Measurements from ENCODE around the gene ITGA8. TPM values are rescaled to one million over a fixed set of nuclear protein-coding genes. Genes with fewer than 3 reads are reported as not detected.
"Not testable (repeated sequence)": the region's sequence is repeated elsewhere in the genome, so short reads cannot be mapped to it uniquely, and the experiment has no call there.

ITGA8 gene
- total RNA-seq, 1 experiment from 2014 or later: not detected

GRCh38 chr10:15539262-15539661 is 180.5 kb downstream of the ITGA8 start:
- H3K4me3 Mint-ChIP-seq (ENCODE audit: unreplicated experiment): no peak overlapping the region
- ChIA-PET CTCF (no interaction called here), POLR2A (no interaction called here)
- H3K36me3 Mint-ChIP-seq (ENCODE audit: insufficient read depth, unreplicated experiment): no peaks in the 10 kb centered on the region
- Histone ChIP-seq H3K4me1 (no peaks in the 10 kb centered on the region), H3K9me3 (no peaks in the 10 kb centered on the region), H3K4me3 (ENCODE audit: low read depth, low read length) (no peak overlapping the region), H3K36me3 (ENCODE audit: control insufficient read depth, insufficient read depth, low read length) (no peaks in the 10 kb centered on the region), H3K27me3 (replicated peaks; ENCODE audit: control insufficient read depth, insufficient read depth, low read length) (no peaks in the 10 kb centered on the region; the same call in 1 of the 2 replicates)
- H3K9me3 Mint-ChIP-seq (ENCODE audit: unreplicated experiment): no peaks in the 10 kb centered on the region
- no peak for DNase-seq
- intact Hi-C loops (cut with micrococcal nuclease; ENCODE audit: unreplicated experiment): no loop called here
- H3K27ac Mint-ChIP-seq (ENCODE audit: unreplicated experiment): no peak overlapping the region
- BruUV-seq (replicated peaks): no TSS peak
- peaks cover 19% of the 10 kb centered on the region for H3K27me3 Mint-ChIP-seq (ENCODE audit: insufficient read depth, unreplicated experiment)
- H3K4me1 Mint-ChIP-seq (ENCODE audit: low read depth, unreplicated experiment): no peaks in the 10 kb centered on the region
- no peak for TF ChIP-seq CTCF (IDR thresholded peaks at IDR 0.05; ENCODE audit: insufficient read depth in 1 of 2, low read depth in 1 of 2, low read length in 1 of 2, severe bottlenecking in 1 of 2, unreplicated experiment in 1 of 2)

- H3K9me3 Mint-ChIP-seq (ENCODE audit: unreplicated experiment); CTCF ChIA-PET; DNase-seq; H3K36me3 ChIP-seq (ENCODE audit: control insufficient read depth, insufficient read depth, low read length); H3K4me3 ChIP-seq (ENCODE audit: low read depth, low read length); H3K4me3 Mint-ChIP-seq (ENCODE audit: unreplicated experiment); H3K4me1 Mint-ChIP-seq (ENCODE audit: low read depth, unreplicated experiment); H3K4me1 ChIP-seq; H3K9me3 ChIP-seq; H3K27ac Mint-ChIP-seq (ENCODE audit: unreplicated experiment); H3K27me3 ChIP-seq (replicated peaks; ENCODE audit: control insufficient read depth, insufficient read depth, low read length); H3K36me3 Mint-ChIP-seq (ENCODE audit: insufficient read depth, unreplicated experiment); intact Hi-C loops (cut with micrococcal nuclease; ENCODE audit: unreplicated experiment); BruUV-seq (replicated peaks); POLR2A ChIA-PET: not testable (repeated sequence)
- peaks cover 27% of the 10 kb centered on the region for H3K27me3 Mint-ChIP-seq (ENCODE audit: insufficient read depth, unreplicated experiment)
These were observed 184.7 kb downstream of the ITGA8 start for GRCh38 chr10:15534928-15535538.

GRCh38 chr10:15531927-15532722 is 187.6 kb downstream of the ITGA8 start:
- H3K4me3 ChIP-seq (ENCODE audit: low read depth, low read length): no peak overlapping the region
- no peaks in the 10 kb centered on the region for H3K9me3 ChIP-seq
- no peaks in the 10 kb centered on the region for H3K27me3 ChIP-seq (replicated peaks; ENCODE audit: control insufficient read depth, insufficient read depth, low read length)
- H3K4me1 ChIP-seq: no peaks in the 10 kb centered on the region
- no peak for DNase-seq
- no peak overlapping the region for H3K4me3 Mint-ChIP-seq (ENCODE audit: unreplicated experiment)
- BruUV-seq (replicated peaks): no TSS peak
- intact Hi-C loops (cut with micrococcal nuclease; ENCODE audit: unreplicated experiment): no loop called here
- peaks cover 23% of the 10 kb centered on the region for H3K27me3 Mint-ChIP-seq (ENCODE audit: insufficient read depth, unreplicated experiment)
- H3K4me1 Mint-ChIP-seq (ENCODE audit: low read depth, unreplicated experiment): no peaks in the 10 kb centered on the region
- ChIA-PET POLR2A (interaction anchor here (0.6 kb wide), 1 partner anchor 271 kb away, joined by 3 read pairs; no protein-coding TSS in a partner anchor), CTCF (no interaction called here)
- no peak for TF ChIP-seq CTCF (IDR thresholded peaks at IDR 0.05; ENCODE audit: insufficient read depth in 1 of 2, low read depth in 1 of 2, low read length in 1 of 2, severe bottlenecking in 1 of 2, unreplicated experiment in 1 of 2)
- H3K36me3 Mint-ChIP-seq (ENCODE audit: insufficient read depth, unreplicated experiment): no peaks in the 10 kb centered on the region
- H3K27ac Mint-ChIP-seq (ENCODE audit: unreplicated experiment): no peak overlapping the region
- H3K36me3 ChIP-seq (ENCODE audit: control insufficient read depth, insufficient read depth, low read length): no peaks in the 10 kb centered on the region
- no peaks in the 10 kb centered on the region for H3K9me3 Mint-ChIP-seq (ENCODE audit: unreplicated experiment)
